ENCODE data around the gene SHROOM3.

The SHROOM3 gene

DNA sequence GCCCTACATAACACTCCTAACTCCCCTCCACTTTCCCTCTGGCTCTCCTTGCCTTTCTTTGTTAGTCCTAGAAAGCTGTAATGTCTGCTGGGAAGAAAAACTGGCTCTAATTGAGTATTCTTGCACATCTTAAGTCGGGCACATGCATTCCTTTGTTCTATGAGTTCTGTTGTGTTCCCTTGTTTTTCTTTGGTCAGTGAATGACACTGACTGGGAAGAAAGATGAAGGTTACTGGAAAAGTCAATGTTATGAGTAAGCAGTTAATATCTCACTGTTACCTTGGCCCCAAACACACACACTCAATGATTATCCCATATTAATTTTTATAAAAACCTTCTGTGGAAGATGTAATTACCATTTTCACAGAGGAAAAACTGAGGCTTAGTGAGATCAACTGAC is 247.0 kb downstream of the SHROOM3 start:
- ATAC-seq, result no peak; the same call in 2 of the 3 replicates
- TF ChIP-seq, protein P1, sequence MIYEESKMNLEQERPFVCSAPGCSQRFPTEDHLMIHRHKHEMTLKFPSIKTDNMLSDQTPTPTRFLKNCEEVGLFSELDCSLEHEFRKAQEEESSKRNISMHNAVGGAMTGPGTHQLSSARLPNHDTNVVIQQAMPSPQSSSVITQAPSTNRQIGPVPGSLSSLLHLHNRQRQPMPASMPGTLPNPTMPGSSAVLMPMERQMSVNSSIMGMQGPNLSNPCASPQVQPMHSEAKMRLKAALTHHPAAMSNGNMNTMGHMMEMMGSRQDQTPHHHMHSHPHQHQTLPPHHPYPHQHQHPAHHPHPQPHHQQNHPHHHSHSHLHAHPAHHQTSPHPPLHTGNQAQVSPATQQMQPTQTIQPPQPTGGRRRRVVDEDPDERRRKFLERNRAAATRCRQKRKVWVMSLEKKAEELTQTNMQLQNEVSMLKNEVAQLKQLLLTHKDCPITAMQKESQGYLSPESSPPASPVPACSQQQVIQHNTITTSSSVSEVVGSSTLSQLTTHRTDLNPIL (CRISPR knock-in tag; IDR thresholded peaks at IDR 0.05; ENCODE audit: low read depth), result no peak
- TF ChIP-seq ZNF8 (CRISPR knock-in tag; IDR thresholded peaks at IDR 0.05), result no peak
- no peak for TF ChIP-seq ZFP3 (CRISPR knock-in tag; IDR thresholded peaks at IDR 0.05)
- TF ChIP-seq SNAI2 (CRISPR knock-in tag; IDR thresholded peaks at IDR 0.05), result no peak

DNA sequence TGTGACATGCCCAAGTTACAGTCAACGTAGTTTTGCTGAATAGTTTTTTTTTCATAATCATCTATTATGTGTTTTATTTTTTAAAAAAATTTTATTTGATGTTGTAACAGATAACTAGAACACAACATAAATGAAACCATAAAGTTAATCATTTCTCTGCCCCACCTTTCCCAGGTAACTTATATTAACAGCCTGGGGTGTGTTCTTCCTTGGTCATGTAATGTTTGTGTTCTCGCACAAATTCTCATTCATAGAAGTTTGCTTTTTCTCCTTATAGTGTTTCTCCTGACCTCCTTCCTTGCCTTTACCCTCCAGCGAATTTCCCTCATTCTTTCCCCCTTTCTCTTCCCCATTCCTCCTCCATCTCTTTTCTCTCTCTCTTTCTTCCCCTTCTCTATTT is 248.1 kb downstream of the SHROOM3 start:
- no peak for ATAC-seq
- no peak for TF ChIP-seq GLIS3 (CRISPR knock-in tag; IDR thresholded peaks at IDR 0.05)
- TF ChIP-seq TOX (CRISPR knock-in tag; IDR thresholded peaks at IDR 0.05; ENCODE audit: borderline replicate concordance), result no peak
- TF ChIP-seq ESRRG (CRISPR knock-in tag; IDR thresholded peaks at IDR 0.05), result no peak
- no peak for TF ChIP-seq ARNTL (CRISPR knock-in tag; IDR thresholded peaks at IDR 0.05; ENCODE audit: borderline replicate concordance, low read depth)
- TF ChIP-seq ZFP30 (CRISPR knock-in tag; IDR thresholded peaks at IDR 0.05), result no peak
- no peak for TF ChIP-seq RARB (CRISPR knock-in tag; IDR thresholded peaks at IDR 0.05)
- no peak for TF ChIP-seq PPARA (CRISPR knock-in tag; IDR thresholded peaks at IDR 0.05; ENCODE audit: borderline replicate concordance)

DNA sequence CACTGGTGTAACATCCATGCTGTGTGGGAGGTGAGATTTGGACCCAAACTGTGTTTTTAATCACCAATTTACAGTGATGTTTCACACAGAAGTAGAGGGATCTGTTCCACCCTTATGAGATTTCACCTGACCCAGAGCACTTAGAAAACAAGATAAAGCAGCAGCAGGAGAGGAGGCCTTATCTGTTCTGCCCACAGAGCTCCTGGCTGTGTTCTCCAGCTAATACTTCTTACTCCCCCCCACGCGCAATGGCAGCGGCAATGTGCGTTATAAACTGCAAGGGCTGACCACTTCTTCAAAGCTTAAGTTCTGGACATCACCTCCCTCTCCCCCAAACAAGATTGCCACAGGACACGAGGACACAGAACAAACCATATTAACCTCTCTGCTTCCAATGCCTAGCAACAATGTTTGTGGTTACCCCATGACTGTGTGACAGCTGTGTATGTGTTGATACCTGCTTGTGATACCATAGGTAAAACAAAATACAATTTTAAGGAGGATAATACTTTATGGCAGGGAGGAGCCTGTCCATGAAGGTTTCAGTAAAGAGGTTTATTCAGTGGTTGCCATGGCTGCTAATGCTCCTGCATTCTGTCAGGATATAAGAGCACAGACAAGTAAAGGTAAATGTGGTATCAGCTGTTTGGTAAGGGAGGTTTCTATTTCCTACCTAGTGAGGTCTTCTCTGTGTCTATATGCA is 252.9 kb downstream of the SHROOM3 start:
- peak; percentile 22; the same call in 2 of the 3 replicates for ATAC-seq
- TF ChIP-seq PPARA (CRISPR knock-in tag; IDR thresholded peaks at IDR 0.05; ENCODE audit: borderline replicate concordance) (no peak), ZNF70 (CRISPR knock-in tag; IDR thresholded peaks at IDR 0.05) (no peak), ZNF8 (CRISPR knock-in tag; IDR thresholded peaks at IDR 0.05) (0 out of 2 replicates have a peak, but pooled peaks have one; percentile 14), ARNTL (CRISPR knock-in tag; IDR thresholded peaks at IDR 0.05; ENCODE audit: borderline replicate concordance, low read depth) (no peak), ZNF565 (CRISPR knock-in tag; conservative IDR thresholded peaks at IDR 0.05; ENCODE audit: low read depth) (no peak)
- TF ChIP-seq, protein P1 (CRISPR knock-in tag; IDR thresholded peaks at IDR 0.05; ENCODE audit: low read depth), result no peak
- TF ChIP-seq, protein P2, sequence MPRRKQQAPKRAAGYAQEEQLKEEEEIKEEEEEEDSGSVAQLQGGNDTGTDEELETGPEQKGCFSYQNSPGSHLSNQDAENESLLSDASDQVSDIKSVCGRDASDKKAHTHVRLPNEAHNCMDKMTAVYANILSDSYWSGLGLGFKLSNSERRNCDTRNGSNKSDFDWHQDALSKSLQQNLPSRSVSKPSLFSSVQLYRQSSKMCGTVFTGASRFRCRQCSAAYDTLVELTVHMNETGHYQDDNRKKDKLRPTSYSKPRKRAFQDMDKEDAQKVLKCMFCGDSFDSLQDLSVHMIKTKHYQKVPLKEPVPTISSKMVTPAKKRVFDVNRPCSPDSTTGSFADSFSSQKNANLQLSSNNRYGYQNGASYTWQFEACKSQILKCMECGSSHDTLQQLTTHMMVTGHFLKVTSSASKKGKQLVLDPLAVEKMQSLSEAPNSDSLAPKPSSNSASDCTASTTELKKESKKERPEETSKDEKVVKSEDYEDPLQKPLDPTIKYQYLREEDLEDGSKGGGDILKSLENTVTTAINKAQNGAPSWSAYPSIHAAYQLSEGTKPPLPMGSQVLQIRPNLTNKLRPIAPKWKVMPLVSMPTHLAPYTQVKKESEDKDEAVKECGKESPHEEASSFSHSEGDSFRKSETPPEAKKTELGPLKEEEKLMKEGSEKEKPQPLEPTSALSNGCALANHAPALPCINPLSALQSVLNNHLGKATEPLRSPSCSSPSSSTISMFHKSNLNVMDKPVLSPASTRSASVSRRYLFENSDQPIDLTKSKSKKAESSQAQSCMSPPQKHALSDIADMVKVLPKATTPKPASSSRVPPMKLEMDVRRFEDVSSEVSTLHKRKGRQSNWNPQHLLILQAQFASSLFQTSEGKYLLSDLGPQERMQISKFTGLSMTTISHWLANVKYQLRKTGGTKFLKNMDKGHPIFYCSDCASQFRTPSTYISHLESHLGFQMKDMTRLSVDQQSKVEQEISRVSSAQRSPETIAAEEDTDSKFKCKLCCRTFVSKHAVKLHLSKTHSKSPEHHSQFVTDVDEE (CRISPR knock-in tag; IDR thresholded peaks at IDR 0.05), result 0 out of 2 replicates have a peak, but pooled peaks have one; percentile 26
- TF ChIP-seq, protein P3, sequence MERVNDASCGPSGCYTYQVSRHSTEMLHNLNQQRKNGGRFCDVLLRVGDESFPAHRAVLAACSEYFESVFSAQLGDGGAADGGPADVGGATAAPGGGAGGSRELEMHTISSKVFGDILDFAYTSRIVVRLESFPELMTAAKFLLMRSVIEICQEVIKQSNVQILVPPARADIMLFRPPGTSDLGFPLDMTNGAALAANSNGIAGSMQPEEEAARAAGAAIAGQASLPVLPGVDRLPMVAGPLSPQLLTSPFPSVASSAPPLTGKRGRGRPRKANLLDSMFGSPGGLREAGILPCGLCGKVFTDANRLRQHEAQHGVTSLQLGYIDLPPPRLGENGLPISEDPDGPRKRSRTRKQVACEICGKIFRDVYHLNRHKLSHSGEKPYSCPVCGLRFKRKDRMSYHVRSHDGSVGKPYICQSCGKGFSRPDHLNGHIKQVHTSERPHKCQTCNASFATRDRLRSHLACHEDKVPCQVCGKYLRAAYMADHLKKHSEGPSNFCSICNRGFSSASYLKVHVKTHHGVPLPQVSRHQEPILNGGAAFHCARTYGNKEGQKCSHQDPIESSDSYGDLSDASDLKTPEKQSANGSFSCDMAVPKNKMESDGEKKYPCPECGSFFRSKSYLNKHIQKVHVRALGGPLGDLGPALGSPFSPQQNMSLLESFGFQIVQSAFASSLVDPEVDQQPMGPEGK (CRISPR knock-in tag; IDR thresholded peaks at IDR 0.05; ENCODE audit: borderline replicate concordance), result no peak

DNA sequence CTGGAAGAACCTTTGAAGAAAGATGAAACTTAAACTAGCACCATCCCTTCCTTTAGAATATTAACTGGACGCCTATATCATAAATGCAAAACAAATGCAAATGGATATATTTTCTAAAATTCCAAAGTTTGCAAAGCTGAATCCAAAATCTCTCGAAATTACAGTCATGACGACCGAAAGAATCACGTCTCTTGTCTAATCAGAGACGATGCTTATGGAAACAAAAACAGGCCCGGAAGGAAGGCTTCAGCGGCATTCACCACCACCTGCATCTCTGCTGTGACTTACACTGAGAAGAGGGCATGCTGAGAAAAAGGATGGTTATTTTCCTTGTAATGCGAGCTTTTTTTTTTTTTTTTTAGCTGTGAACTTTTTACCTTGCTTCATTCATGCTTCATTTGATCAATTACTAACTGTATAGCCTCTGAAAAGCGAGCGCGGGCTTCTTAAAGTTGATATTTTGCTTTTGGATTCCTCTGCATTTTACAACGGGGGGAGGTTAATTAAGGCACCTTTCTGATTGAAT is 253.7 kb downstream of the SHROOM3 start:
- TF ChIP-seq CSDC2 (CRISPR knock-in tag; IDR thresholded peaks at IDR 0.05) (no peak), GLIS3 (CRISPR knock-in tag; IDR thresholded peaks at IDR 0.05) (no peak), ZC3H10 (CRISPR knock-in tag; IDR thresholded peaks at IDR 0.05) (no peak), ZNF70 (CRISPR knock-in tag; IDR thresholded peaks at IDR 0.05) (no peak)
- TF ChIP-seq, protein P4, sequence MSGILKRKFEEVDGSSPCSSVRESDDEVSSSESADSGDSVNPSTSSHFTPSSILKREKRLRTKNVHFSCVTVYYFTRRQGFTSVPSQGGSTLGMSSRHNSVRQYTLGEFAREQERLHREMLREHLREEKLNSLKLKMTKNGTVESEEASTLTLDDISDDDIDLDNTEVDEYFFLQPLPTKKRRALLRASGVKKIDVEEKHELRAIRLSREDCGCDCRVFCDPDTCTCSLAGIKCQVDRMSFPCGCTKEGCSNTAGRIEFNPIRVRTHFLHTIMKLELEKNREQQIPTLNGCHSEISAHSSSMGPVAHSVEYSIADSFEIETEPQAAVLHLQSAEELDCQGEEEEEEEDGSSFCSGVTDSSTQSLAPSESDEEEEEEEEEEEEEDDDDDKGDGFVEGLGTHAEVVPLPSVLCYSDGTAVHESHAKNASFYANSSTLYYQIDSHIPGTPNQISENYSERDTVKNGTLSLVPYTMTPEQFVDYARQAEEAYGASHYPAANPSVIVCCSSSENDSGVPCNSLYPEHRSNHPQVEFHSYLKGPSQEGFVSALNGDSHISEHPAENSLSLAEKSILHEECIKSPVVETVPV (CRISPR knock-in tag; IDR thresholded peaks at IDR 0.05), result no peak
- peak; percentile 43 for ATAC-seq
